DND-41 (cell line): ENCODE measurements around the gene AKR1B15.

Source experiments
- EZH2 ChIP-seq: IDR thresholded peaks from 3 replicates; pipeline ENCODE4 v1.6.1; 2012; ENCODE audit warnings: borderline replicate concordance, low read depth, mild to moderate bottlenecking, moderate library complexity, low read length, inconsistent platforms; ENCODE audit not compliant: severe bottlenecking
- TF ChIP-seq, protein P1 (sequence below): IDR thresholded peaks from 2 replicates; pipeline ENCODE4 v1.5.1; 2012; ENCODE audit warnings: borderline replicate concordance, low read length, moderate library complexity, mild to moderate bottlenecking; ENCODE audit not compliant: poor library complexity, severe bottlenecking; ENCODE audit errors: extremely low read depth

GRCh38 chr7:134512271-134512670 is 36.6 kb upstream of the AKR1B15 start:
- TF ChIP-seq, protein P1, sequence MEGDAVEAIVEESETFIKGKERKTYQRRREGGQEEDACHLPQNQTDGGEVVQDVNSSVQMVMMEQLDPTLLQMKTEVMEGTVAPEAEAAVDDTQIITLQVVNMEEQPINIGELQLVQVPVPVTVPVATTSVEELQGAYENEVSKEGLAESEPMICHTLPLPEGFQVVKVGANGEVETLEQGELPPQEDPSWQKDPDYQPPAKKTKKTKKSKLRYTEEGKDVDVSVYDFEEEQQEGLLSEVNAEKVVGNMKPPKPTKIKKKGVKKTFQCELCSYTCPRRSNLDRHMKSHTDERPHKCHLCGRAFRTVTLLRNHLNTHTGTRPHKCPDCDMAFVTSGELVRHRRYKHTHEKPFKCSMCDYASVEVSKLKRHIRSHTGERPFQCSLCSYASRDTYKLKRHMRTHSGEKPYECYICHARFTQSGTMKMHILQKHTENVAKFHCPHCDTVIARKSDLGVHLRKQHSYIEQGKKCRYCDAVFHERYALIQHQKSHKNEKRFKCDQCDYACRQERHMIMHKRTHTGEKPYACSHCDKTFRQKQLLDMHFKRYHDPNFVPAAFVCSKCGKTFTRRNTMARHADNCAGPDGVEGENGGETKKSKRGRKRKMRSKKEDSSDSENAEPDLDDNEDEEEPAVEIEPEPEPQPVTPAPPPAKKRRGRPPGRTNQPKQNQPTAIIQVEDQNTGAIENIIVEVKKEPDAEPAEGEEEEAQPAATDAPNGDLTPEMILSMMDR, result no peak
- TF ChIP-seq EZH2, result no peak
